Astrocyte (in vitro differentiated cells and primary cell): Measurements from ENCODE around the gene MTHFD1. TPM values are rescaled to one million over a fixed set of nuclear protein-coding genes. Genes with fewer than 3 reads are reported as not detected.
A peak's percentile ranks its signal among the peaks of the same experiment; 100 is the strongest.

ENCODE experiments used
- DNase-seq: peaks from one replicate; pipeline ENCODE4 v3.0.0-alpha.2; 2010; ENCODE audit warnings: low read depth
- FAIRE-seq: peaks from 2 replicates; lab custom pipeline; 2011; peaks lifted over from hg19 to GRCh38; lab: Jason Lieb, UNC
- H2AFZ ChIP-seq: 2 replicates; pipeline ENCODE4 v1.6.0; 2012; ENCODE audit warnings: low read depth, low read length, inconsistent platforms
- H3K27ac ChIP-seq: 2 replicates; pipeline ENCODE4 v1.5.1; 2011; ENCODE audit warnings: low read depth, low read length, inconsistent platforms
- H3K27me3 ChIP-seq: 2 replicates; pipeline ENCODE4 v1.6.0; 2011; ENCODE audit warnings: low read length, inconsistent platforms; ENCODE audit not compliant: insufficient read depth
- H3K36me3 ChIP-seq: 2 replicates; pipeline ENCODE4 v1.5.1; 2011; ENCODE audit warnings: low read length, inconsistent platforms; ENCODE audit not compliant: insufficient read depth
- H3K4me1 ChIP-seq: 2 replicates; pipeline ENCODE4 v1.5.1; 2011; ENCODE audit warnings: low read length, inconsistent platforms; ENCODE audit not compliant: insufficient read depth
- H3K4me2 ChIP-seq: 2 replicates; pipeline ENCODE4 v1.6.0; 2012; ENCODE audit warnings: low read length, inconsistent platforms
- H3K4me3 ChIP-seq: 2 replicates; pipeline ENCODE4 v1.5.1; 2011; ENCODE audit warnings: low read depth, mild to moderate bottlenecking, low read length, inconsistent platforms; ENCODE audit not compliant: insufficient read depth
- H3K79me2 ChIP-seq: 2 replicates; pipeline ENCODE4 v1.6.0; 2012; ENCODE audit warnings: mild to moderate bottlenecking, low read length, inconsistent platforms; ENCODE audit not compliant: insufficient read depth
- H3K9ac ChIP-seq: 2 replicates; pipeline ENCODE4 v1.6.0; 2012; ENCODE audit warnings: mild to moderate bottlenecking, low read length, inconsistent platforms
- H3K9me3 ChIP-seq: 2 replicates; pipeline ENCODE4 v1.5.1; 2012; ENCODE audit warnings: low read depth, mild to moderate bottlenecking, low read length, inconsistent platforms; ENCODE audit not compliant: insufficient read depth
- H4K20me1 ChIP-seq: 2 replicates; pipeline ENCODE4 v1.6.0; 2012; ENCODE audit warnings: low read length, inconsistent platforms; ENCODE audit not compliant: insufficient read depth
- H3K27ac Mint-ChIP-seq: one replicate; pipeline ENCODE4 v1.8.0; 2021; ENCODE audit warnings: mild to moderate bottlenecking, mixed read lengths; ENCODE audit not compliant: unreplicated experiment
- H3K27me3 Mint-ChIP-seq: one replicate; pipeline ENCODE4 v1.8.0; 2021; ENCODE audit warnings: low read depth, mixed read lengths; ENCODE audit not compliant: unreplicated experiment
- H3K36me3 Mint-ChIP-seq: one replicate; pipeline ENCODE4 v1.8.0; 2021; ENCODE audit warnings: low read depth, mixed read lengths; ENCODE audit not compliant: unreplicated experiment
- H3K4me1 Mint-ChIP-seq: one replicate; pipeline ENCODE4 v1.8.0; 2021; ENCODE audit warnings: low read depth, mixed read lengths; ENCODE audit not compliant: unreplicated experiment
- H3K4me3 Mint-ChIP-seq: one replicate; pipeline ENCODE4 v1.8.0; 2021; ENCODE audit warnings: mild to moderate bottlenecking, moderate library complexity, mixed read lengths; ENCODE audit not compliant: unreplicated experiment
- H3K9me3 Mint-ChIP-seq: one replicate; pipeline ENCODE4 v1.8.0; 2021; ENCODE audit warnings: mild to moderate bottlenecking, mixed read lengths; ENCODE audit not compliant: unreplicated experiment
- CTCF ChIP-seq: IDR thresholded peaks from 2 replicates; pipeline ENCODE4 v1.5.1; 2011; ENCODE audit warnings: low read depth, mild to moderate bottlenecking, inconsistent platforms, low read length, moderate library complexity; ENCODE audit not compliant: insufficient read depth
- EZH2 ChIP-seq: IDR thresholded peaks from 2 replicates; pipeline ENCODE4 v1.6.1; 2012; ENCODE audit warnings: mild to moderate bottlenecking, low read length, inconsistent platforms; ENCODE audit not compliant: insufficient read depth
- total RNA-seq: library from RNA; stranded (reverse); gene quantifications from 2 replicates; pipeline ENCODE4 v1.2.1, GENCODE V29; 2021

The MTHFD1 gene
- total RNA-seq, 1 donor from 2014 or later = 56.9 TPM

GRCh38 chr14:64463873-64464272 lies 75.7 kb downstream of the MTHFD1 start:
- H3K9me3 Mint-ChIP-seq = no peaks in the 10 kb centered on the region
- H3K4me2 ChIP-seq = no peak overlapping the region
- H3K36me3 ChIP-seq = peaks cover 3% of the 10 kb centered on the region
- H3K4me3 Mint-ChIP-seq = no peak overlapping the region
- H3K9me3 ChIP-seq = no peaks in the 10 kb centered on the region
- H3K27me3 Mint-ChIP-seq = no peaks in the 10 kb centered on the region
- no peaks in the 10 kb centered on the region for H3K27me3 ChIP-seq
- no peak overlapping the region for H3K4me3 ChIP-seq
- no peak overlapping the region for H2AFZ ChIP-seq
- H3K36me3 Mint-ChIP-seq = peaks cover 11% of the 10 kb centered on the region
- FAIRE-seq (no peak), DNase-seq (no peak)
- H4K20me1 ChIP-seq = no peaks in the 10 kb centered on the region
- no peak overlapping the region for H3K27ac ChIP-seq
- H3K79me2 ChIP-seq = no peaks in the 10 kb centered on the region
- H3K4me1 Mint-ChIP-seq = peaks cover 9% of the 10 kb centered on the region
- H3K4me1 ChIP-seq = no peaks in the 10 kb centered on the region
- H3K9ac ChIP-seq = no peak overlapping the region
- H3K27ac Mint-ChIP-seq = no peak overlapping the region
- TF ChIP-seq EZH2 (no peak), CTCF (no peak)

GRCh38 chr14:64464651-64465050 lies 76.5 kb downstream of the MTHFD1 start:
- Histone ChIP-seq H3K27ac (no peak overlapping the region), H3K27me3 (no peaks in the 10 kb centered on the region), H3K36me3 (no peaks in the 10 kb centered on the region), H3K4me2 (peak overlapping the region; percentile 92), H3K4me1 (no peaks in the 10 kb centered on the region), H2AFZ (peak overlapping the region; percentile 81), H3K79me2 (no peaks in the 10 kb centered on the region), H4K20me1 (no peaks in the 10 kb centered on the region), H3K9ac (peak overlapping the region; percentile 81), H3K9me3 (no peaks in the 10 kb centered on the region), H3K4me3 (peak overlapping the region; percentile 83)
- H3K9me3 Mint-ChIP-seq = no peaks in the 10 kb centered on the region
- peaks cover 9% of the 10 kb centered on the region for H3K4me1 Mint-ChIP-seq
- TF ChIP-seq EZH2 (no peak), CTCF (no peak)
- H3K36me3 Mint-ChIP-seq = peaks cover 5% of the 10 kb centered on the region
- DNase-seq (no peak), FAIRE-seq (no peak)
- no peaks in the 10 kb centered on the region for H3K27me3 Mint-ChIP-seq
- peak overlapping the region; percentile 89 for H3K4me3 Mint-ChIP-seq
- no peak overlapping the region for H3K27ac Mint-ChIP-seq

GRCh38 chr14:64465191-64465822 lies 77.2 kb downstream of the MTHFD1 start, which contains the start of gene AKAP5:
AKAP5 (plus strand) TSS chr14:64465499; CDS start chr14:64468395, 2,896 bp downstream.
- TF ChIP-seq EZH2 = no peak
- TF ChIP-seq CTCF = no peak
- H3K27me3 ChIP-seq = no peaks in the 10 kb centered on the region
- H3K9ac ChIP-seq = peak within 1 kb of the TSS; percentile 81
- H2AFZ ChIP-seq = peak within 1 kb of the TSS; percentile 81
- Mint-ChIP-seq H3K27me3 (no peaks in the 10 kb centered on the region), H3K4me1 (peaks cover 9% of the 10 kb centered on the region), H3K4me3 (peak within 1 kb of the TSS; percentile 95), H3K9me3 (no peaks in the 10 kb centered on the region), H3K36me3 (peaks cover 5% of the 10 kb centered on the region), H3K27ac (peak within 1 kb of the TSS; percentile 78)
- no peaks in the 10 kb centered on the region for H4K20me1 ChIP-seq
- no peaks in the 10 kb centered on the region for H3K79me2 ChIP-seq
- no peaks in the 10 kb centered on the region for H3K9me3 ChIP-seq
- no peak for FAIRE-seq
- H3K27ac ChIP-seq = no peak within 1 kb of the TSS
- H3K4me2 ChIP-seq = peak within 1 kb of the TSS; percentile 92
- no peaks in the 10 kb centered on the region for H3K4me1 ChIP-seq
- H3K36me3 ChIP-seq = no peaks in the 10 kb centered on the region
- peak; percentile 32 for DNase-seq
- H3K4me3 ChIP-seq = peak within 1 kb of the TSS; percentile 83
